IPS-NIHi7 (cell line): Measurements from ENCODE around the gene HIGD2A.

Experiments
- DNase-seq: peaks from one replicate; pipeline ENCODE4 v3.0.0; 2012; ENCODE audit warnings: mixed read lengths; ENCODE audit errors: extremely low spot score

HIGD2A gene

GRCh38 chr5:176369934-176370711 lies 18.4 kb upstream of the HIGD2A start:
- DNase-seq, result no peak

DNA sequence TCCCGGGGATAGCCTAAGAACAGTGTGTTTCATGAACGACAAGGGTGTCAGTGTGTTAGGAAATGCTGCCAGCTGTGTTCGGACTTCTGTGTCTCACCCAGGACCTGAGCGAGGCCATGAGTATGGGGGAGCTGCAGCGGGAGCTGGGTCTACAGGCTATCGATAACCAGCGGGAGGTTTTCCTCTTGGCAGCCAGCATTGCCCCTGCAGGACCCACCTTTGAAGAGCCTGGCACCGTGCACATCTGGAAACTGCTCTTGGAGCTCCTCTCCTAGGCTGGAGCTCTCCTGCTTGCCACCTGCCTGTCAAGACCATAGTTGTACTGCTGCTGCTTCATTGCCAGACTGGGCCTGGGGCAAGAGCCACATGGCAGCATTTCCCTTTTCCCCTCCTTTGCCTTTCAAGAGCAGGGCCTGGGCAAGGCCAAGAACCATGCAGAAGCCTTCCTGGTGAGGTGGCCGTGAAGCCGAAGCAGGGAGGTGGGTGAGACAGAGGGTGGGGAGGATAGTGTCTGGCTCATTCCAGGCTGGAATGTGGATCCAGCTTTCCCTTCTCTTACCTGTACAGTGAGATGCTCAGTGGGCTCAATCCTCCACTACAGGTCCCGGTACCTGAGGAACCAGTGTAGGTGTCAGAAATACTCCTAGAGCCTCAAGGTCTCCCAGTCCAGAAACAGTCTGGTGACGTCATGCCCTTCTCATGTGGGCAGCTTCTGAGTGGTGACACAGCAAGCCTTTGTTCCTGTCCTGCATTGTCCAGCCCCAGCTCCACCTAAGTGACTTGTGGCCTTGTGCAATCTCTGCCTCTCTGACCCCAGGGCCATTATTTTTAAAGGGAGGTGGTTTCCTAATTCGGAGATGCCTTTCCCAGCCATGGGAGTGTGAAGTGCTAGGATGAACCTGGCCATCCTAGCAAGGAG lies 16.7 kb upstream of the HIGD2A start:
- no peak for DNase-seq

DNA sequence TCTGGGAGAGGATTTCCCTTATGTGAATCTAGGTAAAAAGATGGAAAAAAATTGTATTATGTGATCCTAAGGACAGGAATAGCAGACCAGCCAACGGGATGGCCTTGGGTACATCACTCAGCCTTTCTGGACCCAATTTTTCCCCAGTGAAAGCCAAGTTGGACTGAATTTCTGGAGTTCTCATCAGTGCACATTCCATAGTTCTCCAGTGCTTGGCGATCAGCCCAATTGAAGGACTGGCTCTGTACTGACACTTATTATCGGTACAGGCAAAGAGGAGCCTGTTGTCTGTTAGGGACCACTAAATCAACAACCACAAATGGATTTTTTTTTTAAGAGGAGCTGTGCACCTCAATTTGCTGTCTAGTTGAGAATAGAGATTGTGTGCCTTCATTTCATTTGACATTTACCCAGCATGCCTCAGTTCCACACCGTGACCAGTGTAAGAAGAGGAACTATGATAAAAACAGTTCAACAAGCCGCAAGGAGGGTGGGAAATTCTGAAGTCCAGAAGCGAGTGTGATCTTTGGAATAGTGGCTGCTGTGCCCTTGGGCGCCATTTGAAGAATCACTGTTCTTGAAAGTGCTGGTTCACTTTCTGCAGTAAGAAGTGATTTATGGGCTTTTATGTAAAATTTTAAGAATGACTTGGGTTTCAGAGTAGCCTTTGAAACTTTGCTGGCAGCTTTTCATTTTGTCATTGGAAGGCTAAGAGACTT lies 15.3 kb upstream of the HIGD2A start:
- DNase-seq, result no peak

DNA sequence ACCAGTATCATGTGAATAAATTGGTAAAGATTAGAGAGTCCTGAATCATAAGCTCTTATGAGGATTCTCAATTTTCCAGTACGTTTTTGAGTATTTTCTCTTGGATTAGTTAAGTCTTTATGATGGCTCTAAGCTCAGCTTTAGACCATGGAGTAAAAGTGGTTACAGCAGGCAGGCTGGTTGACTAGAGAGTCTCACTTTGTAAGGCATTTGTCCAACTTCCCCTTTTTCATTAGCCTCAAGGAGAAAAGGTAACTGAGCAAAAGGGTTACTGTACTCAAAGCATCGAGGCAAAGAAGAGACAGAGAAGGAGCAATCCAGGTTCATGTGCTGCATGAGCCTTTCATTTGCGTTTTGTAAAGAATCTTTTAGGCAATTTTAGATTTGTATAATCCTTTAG lies 8.7 kb upstream of the HIGD2A start:
- no peak for DNase-seq

- no peak for DNase-seq
Measured at GRCh38 chr5:176381423-176381822, 7.1 kb upstream of the HIGD2A start.

DNA sequence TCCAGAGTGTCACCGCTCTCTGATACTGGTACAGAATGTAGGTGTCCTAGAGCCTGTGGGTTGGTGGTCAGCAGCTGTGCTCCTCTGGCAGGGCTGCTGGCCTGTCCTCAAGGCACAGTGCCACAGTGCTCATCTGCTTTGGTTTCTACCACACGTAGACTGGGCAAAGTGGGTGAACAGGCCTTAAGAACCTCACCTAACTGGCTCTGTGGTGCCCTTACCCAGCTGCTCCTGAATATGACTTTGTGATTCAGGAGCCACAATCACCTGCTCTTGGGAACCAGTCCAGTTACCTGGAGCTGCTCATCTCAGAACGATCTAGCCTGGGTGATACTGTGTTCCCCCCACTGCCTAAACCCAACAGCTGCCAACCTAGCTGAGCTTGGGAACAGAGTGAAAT lies 6.6 kb upstream of the HIGD2A start:
- DNase-seq, result no peak

DNA sequence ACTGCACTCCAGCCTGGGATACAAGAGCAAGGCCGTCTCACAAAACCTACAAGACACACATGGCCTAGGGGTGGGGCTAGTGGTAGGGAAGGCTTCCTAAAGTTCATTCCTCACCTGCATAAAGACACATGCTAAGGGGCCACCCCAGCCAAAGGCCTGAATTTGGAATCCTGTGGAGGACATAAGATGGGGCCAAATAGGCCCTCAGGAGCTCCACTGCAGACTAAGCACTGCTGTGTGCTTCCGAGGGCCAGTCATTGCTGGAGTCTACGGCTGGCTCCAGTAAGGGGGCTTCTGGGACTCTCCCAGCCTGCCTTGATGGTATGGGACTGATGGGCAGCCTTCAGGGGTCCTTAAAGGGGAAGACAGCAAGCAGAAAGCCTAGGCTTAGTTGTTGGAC lies 5.8 kb upstream of the HIGD2A start:
- no peak for DNase-seq

DNA sequence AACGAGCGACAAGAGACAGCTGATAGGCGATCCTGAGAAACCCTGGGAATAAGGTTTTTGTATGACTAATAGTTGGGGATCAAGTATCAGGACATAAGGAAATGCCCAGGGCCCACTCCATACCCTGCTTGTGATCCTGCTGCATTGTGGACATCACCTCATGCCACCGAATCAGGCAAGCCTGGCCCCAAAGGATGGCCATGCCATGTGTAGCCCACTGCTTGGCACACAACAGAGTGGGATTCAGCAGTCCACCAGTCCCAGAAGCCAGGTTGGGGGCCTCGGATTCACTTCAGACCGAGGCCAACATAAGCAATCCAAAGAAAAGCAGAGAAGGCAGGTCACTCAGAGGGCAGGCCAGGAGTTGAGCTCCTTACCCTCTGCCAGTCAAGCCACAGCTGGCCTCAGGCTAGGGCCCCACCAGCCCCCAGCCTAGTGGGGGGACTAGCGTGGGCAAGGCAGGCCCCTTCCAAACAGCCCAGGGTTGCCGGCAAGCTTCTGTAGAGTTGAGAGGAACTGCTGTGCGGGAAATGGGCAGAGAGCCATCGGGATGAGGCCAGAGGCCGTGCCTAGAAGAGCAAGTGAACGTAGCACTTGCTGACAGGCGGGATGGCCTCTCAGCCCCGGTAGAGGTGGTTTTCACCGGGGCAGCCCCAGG lies 5.2 kb upstream of the HIGD2A start:
- DNase-seq, result no peak

DNA sequence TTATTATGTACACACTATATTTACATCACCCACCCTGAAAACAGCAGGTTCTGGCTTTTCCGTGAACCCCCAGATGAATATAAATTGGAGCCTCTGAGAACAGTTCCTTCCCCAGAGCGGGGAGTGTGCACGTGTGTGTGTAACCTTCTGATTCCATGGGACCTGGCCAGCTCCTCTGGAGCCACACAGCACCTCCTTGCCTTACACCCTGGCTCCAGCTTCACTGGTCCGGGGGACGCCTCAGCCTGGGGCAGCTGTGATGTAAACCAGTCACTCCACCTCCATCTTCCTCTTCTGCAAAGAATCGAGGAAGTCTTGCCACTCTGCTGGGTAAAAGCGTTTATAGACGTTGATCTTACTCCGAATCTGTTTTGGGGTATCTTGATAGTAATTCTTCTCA lies 4.6 kb upstream of the HIGD2A start:
- DNase-seq, result no peak

- no peak for DNase-seq
Measured at GRCh38 chr5:176384366-176384930, 4.1 kb upstream of the HIGD2A start.

- DNase-seq, result no peak
Measured at GRCh38 chr5:176384991-176385390, 3.6 kb upstream of the HIGD2A start.

DNA sequence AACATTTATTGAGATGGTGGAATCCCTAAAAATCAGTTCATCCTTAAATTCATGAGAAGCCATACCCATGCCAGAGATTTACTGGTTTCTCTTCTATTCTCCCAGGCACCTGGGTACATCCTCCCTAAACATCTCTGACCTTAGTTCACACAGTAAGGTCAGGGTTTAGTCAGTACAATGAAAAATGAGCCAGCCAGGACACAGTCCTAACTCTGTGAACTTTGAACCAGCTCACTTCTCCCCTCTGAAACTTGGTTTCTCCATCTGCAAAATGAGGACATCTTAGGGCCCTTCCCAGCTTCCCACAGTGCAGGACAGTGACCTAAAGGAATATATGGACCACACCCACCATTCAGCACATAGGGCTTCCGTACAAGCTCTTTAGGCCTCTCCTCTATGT lies 2.1 kb upstream of the HIGD2A start:
- no peak for DNase-seq

DNA sequence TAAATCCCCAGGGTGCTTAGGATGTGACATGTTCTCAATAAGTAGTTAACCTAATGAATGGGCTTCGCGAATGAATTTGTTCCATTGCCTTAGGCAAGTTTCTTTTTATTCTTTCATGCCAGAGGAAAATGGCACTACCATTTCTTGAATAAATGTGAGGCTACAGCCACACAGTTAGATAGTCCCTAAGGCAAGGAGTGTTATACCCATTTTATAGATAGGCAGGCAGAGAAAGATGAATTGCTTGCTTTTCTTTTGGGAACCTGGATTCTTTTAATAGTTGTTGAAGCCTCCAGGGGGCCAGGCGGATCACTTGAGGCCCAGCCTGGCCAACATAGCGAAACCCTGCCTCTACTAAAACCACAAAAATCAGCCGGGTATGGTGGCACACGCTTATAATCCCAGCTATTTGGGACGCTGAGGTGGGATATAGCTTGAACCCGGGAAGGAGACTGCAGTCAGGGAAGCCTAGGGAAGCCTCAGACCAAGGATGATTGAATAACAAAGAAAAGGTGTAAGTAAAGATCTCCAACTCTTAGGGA lies 1.1 kb upstream of the HIGD2A start:
- DNase-seq, result no peak

GRCh38 chr5:176388003-176388443 lies 528 bp upstream of the HIGD2A start:
- peak; percentile 60 for DNase-seq

GRCh38 chr5:176389135-176390123 lies 878 bp downstream of the HIGD2A start:
- no peak for DNase-seq

GRCh38 chr5:176391479-176391878 lies 2.9 kb downstream of the HIGD2A start:
- DNase-seq, result no peak

DNA sequence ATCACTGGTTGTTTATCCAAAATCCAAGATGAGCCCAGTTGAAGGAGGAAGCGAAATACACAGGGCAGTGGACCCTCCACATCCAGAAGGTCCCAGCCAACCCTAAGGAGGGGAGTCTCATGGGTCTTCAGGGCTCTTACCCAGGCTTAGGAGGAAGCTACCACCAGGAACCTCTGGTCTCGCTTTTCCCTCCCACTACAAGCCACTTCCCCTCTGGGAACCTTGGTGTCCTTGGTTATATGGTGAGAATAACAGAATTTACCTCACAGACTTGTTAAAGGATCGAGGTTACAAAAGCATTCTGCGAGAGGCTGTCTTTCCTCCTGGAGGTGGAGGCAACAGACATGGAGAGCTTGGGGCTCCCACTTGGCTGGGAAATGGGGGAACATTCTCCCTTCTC lies 3.4 kb downstream of the HIGD2A start:
- DNase-seq, result no peak

GRCh38 chr5:176392526-176392925 lies 4.0 kb downstream of the HIGD2A start:
- no peak for DNase-seq

DNA sequence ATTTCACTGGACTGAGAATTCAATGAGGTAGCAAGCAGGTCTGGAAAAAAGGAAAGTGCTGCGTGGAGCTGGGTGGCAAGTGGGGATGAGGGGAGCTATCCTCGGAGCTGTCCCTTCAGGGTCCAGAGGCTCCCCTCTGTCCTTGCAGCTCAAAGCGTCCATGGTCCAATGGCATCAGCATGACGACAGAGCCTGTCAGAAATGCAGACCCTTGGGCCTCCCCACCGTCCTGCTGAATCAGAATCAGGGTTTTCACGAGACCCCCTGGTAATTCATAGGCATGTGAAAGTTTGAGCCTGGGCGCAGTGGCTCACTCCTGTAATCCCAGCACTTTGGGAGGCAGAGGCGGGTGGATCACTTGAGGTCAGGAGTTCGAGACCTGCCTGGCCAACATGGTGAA lies 5.5 kb downstream of the HIGD2A start:
- no peak for DNase-seq
